DMS79 (cell line): ENCODE measurements around the gene MPL.
"Not testable (repeated sequence)": the region's sequence is repeated elsewhere in the genome, so short reads cannot be mapped to it uniquely, and the experiment has no call there.

Experiments
- DNase-seq: peaks from one replicate; lab custom pipeline; 2025; lab: John Stamatoyannopoulos, UW

MPL gene

DNA sequence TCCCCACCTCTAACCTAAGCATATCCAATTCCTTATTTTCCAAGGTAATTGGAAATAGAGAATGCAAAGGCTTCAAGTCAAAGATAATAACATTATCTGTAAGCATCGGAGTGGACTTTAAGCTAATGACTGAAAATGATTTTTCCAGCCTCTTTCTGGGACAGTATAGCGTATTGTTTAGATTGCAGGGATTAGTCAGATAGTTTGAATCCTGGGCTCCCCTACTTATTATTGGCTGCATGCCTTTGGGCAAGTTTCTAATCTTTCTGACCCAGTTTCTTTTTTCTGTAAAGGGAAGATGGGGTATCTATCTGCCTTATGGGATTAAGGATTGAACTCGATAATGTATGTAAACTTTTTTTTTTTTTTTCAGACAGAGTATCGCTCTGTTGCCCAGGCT lies 19.6 kb downstream of the MPL start:
- DNase-seq = no peak

DNA sequence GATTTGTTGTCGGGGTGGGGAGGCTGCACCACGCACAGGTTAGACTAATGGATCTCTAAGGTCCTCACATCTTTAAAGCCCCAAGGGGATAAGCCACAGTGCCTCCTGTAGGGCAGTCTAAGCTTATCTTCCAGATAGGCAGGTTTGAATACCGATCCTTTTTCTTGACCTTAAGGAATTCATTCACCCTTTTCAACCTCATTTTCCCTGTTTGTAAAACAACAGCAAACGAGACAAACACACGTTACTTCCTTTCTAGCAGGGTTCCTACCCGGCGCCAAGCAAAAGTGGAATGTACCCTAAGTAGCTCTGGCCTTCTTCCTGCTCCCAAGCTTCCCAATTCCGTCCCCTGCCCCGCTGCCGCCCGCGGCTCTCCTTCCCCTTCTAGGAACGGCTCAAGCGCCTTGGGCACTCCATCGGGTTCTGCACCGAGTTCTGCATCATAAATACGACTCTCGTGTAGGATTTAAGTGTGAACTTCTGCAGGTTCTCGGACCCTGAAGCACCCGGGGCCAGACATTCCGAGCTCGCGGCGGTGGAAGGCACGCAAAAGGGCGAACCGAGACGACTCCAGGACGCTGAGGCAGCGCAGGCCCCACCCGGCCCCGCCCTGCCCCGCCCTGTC lies 20.6 kb downstream of the MPL start:
- DNase-seq = peak; percentile 54

DNA sequence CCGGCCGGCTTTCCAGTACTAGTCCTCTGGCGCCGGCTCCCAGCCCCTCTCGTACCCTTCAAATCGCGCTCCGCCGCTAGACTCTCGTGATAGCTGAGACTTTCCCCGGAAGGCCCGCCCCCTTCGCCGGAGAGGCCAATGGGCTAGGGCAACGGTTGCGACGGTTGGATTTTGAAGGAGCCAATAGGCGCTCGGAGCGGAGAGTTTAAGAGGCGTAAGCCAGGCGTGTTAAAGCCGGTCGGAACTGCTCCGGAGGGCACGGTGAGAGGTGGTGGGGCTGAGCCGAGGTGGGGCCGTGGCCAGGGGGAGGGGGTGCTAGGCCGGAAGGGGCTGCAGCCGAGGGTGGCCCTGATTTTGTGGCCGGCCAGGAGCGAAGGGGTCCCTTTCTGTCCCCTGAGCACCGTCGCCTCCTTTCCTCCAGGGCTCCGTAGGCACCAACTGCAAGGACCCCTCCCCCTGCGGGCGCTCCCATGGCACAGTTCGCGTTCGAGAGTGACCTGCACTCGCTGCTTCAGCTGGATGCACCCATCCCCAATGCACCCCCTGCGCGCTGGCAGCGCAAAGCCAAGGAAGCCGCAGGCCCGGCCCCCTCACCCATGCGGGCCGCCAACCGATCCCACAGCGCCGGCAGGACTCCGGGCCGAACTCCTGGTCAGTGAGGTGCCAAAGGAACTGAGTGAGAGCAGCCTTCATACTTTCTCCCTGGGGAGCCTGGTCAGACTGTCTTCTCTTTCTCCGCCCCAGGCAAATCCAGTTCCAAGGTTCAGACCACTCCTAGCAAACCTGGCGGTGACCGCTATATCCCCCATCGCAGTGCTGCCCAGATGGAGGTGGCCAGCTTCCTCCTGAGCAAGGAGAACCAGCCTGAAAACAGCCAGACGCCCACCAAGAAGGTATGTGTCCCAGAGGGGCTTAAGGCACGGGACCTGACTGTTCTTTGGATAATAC lies 21.4 kb downstream of the MPL start, which contains the start of gene CDC20:
TSS of gene CDC20 (plus strand) at position 236 of the 948 bp plus-strand sequence. CDS start at position 471, 235 bp downstream.
- DNase-seq = peak; percentile 99

DNA sequence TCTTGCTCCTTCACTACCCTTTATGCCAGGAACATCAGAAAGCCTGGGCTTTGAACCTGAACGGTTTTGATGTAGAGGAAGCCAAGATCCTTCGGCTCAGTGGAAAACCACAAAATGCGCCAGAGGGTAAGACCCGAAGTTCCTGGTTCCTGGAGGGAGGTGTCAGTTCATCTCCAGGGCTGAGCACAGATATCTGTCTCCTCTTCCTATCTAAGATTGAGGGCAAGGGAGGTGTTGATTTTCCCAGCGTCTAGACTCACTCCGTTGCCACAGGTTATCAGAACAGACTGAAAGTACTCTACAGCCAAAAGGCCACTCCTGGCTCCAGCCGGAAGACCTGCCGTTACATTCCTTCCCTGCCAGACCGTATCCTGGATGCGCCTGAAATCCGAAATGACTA lies 22.1 kb downstream of the MPL start:
- no peak for DNase-seq

DNA sequence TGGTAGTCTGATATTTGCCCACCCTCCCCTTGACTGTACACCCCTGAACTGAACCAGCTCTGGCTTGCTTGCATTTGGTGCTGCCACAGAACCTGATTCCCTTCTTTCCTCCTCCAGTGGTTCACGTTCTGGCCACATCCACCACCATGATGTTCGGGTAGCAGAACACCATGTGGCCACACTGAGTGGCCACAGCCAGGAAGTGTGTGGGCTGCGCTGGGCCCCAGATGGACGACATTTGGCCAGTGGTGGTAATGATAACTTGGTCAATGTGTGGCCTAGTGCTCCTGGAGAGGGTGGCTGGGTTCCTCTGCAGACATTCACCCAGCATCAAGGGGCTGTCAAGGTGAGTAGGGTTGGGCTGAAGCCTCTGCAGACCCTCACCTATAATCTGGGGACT lies 23.0 kb downstream of the MPL start:
- no peak for DNase-seq

DNA sequence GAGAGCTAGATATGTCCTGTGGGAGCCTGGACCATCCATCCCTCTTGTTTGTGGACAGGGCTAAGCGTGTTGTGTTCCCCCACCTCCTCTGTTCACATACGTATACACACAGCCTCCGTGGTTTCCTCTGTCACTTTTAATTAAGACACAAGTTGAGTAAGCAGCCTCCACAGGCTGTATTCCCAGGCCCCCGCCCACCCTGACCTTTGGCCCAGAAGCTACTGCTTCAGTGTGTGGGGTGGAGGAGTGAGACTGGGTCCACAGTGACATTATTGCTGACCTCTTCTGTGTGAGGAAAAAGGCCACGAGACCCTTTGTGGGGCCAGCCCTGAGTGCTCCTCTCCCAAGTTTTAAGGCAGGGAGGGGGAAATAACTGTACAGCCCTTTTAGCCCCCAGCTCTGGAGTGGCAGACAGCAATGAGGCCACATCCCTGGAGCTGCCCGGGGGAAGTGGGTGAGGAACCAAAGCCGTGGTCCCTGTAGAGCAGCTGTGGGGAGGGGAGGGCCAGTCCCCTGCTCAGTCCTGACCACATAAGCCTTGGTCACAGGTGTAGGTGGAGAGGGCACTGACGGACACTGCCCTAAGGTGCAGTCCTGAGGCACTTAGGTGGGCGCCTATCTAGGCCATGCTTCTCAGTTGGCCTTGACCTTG lies 25.8 kb downstream of the MPL start:
- DNase-seq = no peak

DNA sequence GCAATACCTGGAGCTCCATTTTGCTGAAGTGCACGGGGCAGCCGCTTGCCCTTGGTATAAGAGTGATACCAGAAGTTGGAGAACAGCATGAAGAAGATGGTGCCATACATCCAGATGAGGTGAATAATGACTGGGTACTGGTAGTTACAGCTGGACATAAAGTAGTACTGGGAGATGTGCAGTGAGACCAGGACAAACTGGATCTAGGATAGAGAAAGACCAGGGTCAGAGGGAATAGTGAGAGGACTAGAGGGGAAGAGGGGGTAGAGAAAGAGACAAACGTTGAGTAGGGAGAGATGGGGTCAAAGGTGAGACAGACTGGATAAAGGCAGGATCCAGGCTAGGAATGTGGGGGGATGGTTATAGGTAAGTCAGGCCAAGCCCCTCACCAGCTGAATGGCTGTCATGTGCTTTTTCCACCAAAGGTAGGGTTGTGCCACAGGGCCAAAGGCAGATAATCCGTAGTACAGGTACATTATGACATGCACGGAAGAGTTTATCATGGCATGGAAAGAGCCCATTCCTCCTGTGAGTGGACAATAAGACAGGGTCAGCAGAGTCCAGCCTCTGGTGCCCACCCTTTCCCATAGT lies 26.4 kb downstream of the MPL start:
- DNase-seq = no peak

DNA sequence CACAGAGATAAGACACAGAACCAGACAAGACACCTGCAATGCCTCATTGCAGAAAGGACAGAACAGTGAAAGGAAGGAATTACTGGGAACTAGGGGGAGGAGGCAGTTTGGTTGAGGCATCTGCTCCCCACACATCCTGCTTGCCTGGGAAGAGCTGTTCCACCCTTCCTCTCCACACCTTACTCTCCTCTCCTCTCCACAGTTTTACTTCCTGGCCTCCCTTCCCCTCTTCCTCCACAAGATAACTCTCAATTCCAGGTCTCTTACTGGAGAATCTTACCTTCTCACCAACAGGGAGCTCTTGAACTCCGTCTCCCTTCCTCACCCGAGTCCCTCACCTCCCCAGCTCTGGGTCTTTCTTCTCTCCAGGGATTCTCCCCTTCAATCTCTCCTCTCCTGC lies 28.1 kb downstream of the MPL start:
- no peak for DNase-seq

DNA sequence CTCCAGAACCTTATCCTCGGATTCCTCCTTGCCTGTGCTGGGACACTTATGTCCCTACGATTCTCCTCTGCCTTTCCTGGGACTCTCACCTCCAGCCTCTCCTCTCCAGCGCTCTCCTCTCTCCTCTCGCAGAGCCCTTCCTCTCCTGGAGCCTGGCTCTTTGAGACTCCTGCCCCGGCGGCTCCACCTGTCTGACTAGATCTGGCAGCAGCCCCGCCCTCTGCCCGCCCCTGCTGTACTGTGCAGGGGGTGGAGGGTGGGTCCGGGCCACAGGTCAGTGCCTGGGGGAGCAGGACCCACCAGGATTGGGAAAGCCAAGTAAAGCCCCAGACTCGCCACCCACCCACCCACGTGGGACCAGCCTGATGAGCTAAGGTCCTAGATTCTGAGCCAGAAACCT lies 28.6 kb downstream of the MPL start:
- no peak for DNase-seq

DNA sequence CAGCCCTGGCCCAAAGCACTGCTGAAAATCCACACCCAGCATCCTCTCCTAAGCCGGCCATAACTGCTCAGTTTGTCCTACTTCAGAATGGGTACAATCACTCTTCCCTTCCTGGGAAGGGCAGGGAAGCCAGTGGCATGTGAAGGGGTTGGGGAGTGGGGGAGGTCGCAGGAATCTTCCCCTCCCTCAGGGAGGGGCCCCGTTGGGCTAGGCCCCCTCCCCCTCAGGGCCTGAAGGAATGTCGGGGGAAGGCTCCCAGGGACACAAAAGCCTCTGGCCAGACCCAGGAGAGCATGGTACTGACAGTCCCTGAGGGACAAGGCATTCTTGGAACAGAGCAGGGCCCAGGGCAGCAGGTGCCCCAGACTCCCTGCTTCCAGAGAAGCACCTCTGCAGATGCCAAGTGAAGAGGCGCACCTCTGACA lies 29.0 kb downstream of the MPL start:
- no peak for DNase-seq

DNA sequence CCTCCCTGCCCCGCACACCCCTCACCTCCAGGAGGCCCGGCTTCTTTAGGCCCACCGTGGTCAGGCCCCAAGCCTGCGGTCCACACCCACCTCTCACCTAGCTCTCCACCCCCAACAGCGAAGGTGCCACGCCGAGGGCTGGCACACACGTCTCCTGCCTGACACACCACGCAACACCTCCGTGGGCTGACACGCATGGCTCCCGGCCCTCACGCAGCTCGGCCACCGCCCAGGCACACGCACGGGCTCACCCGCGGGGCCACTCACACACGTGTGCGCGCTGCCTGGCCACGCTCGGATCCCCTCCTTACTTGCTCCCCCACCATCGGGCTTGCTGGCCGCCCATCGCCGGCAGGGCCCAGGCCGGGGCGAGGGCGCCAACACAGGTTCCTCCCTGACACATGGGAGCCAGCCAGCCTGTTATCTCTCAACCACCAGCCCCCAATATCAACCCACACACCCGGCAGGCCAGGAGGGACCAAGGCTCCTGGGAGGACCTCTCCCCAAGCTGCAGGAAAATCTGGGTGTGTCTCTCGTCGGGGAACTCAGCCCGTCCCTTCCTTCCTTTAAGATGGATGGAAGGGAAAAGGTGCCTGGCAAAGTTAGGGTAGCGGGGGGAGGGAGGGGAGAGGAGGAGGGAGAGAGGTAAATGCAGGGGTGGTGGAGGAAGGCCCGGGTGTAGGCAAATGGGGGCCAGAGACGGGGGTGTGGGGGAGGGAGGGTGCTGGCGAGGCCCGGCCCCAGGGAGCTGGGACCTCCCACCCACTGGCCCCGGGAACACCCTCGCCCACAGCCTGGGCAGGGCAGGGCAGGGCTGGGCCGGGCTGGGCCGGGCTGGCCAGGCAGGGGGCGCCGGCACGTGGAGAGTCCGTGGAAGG lies 29.6 kb downstream of the MPL start:
- DNase-seq = no peak

DNA sequence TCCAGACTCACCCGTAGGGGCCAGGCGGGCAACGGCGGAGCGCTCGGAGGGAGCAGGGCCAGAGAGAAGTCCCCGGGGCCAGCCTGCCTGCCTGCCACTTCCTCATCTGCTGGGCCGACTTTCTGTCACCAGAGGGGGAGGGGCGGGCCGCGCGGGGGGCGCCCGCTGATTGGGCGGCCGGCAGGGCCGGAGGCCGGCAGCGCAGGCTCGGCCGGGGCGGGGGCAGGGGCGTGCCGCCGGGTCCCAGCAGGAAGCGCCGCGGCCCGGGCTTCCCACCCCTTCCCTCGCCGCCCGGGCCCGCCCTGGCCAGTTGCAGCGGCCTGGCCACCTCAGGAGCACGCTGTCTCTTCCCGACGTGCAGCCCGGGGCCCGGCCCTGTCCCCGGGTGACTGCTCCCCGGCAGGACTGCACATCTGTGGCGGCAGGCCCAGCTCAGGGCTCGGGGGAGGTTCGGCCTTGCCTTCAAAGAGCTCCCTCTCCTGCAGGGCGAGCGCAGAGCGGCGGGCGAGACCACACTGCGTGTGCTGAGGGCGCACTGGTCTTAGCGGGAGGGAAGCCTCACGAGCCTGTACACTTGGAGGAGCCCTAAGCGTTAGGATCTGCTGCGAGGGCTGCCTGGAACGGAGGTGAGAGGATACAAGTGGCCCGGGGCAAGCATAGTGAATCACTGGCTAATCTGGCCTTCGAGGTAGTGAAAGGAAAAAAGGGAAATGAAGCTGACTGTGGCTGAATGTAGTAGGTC lies 30.5 kb downstream of the MPL start, which contains the start of gene ELOVL1:
TSS of gene ELOVL1 (minus strand) at position 108 of the 742 bp plus-strand sequence. CDS start 2,402 bp downstream, outside the sequence.
- peak; percentile 80 for DNase-seq

DNA sequence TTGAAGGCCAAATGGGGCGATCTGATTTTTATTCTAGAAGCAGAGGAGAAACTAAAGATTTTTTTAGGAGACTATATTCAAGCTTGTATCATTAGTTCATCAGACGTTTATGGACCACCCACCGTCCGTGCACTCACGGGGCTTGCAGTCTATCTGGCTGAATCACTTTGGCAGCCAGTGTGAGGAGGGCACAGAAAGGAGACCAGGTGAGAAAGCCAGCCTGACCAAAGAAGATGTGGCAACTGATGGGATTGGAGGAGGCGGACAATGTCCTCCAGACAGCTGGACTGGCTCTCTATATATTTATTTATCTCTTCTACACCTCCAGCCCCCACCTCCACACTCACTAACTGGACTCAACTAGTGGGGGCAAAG lies 31.0 kb downstream of the MPL start:
- no peak for DNase-seq

DNA sequence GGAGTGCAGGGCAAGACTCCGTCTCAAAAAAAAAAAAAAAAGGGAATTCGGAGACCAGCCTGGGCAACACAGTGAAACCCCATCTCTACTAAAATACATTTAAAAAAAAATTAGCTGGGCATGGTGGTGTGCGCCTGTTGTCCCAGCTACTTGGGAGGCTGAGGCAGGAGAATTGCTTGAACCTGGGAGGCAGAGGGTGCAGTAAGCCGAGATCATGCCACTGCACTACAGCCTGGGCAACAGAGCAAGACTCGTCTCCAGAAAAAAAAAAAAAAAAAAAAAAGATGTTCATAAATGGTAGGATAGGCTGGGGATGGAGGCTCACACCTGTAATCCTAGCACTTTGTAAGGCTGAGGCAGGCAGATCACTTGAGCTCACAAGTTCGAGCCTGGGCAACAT lies 32.2 kb downstream of the MPL start:
- not testable (repeated sequence) for DNase-seq

DNA sequence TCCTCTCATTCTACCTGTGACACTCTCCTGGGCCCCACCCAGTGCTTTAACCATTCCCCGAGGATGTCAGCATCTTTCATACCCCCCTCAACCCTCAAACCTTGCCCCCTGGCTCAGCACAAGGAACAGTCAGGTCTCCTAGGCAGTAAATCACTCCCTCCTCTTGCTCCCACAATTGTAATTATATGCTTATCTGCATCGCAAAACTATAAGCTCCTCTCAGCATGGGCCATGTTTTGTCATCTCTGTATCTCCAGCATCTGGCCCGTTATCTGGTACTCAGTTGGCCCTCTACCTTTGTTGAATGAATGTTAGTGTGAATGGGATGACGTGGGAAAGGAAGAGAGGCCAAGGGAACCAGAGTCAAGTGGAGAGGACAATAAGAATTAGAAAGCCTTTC lies 32.9 kb downstream of the MPL start:
- DNase-seq = no peak

DNA sequence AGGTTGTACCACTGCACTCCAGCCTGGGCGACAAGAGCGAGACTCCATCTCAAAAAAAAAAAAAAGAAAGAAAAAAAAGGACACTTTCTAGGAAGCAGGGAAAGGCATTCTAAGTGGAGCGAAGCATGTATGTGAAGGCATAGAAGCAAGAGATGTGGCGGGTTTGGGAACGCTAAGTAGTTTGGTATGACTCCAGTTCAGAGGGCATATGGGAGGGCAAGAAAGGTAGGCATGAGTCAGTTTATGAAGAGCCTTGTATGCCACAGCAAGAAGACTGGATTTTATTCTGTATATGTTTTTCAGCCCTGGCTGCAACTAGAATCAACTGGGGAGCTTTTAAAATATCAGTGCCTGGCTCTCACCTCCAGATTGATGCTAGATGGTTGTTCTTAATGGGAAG lies 34.6 kb downstream of the MPL start:
- no peak for DNase-seq

DNA sequence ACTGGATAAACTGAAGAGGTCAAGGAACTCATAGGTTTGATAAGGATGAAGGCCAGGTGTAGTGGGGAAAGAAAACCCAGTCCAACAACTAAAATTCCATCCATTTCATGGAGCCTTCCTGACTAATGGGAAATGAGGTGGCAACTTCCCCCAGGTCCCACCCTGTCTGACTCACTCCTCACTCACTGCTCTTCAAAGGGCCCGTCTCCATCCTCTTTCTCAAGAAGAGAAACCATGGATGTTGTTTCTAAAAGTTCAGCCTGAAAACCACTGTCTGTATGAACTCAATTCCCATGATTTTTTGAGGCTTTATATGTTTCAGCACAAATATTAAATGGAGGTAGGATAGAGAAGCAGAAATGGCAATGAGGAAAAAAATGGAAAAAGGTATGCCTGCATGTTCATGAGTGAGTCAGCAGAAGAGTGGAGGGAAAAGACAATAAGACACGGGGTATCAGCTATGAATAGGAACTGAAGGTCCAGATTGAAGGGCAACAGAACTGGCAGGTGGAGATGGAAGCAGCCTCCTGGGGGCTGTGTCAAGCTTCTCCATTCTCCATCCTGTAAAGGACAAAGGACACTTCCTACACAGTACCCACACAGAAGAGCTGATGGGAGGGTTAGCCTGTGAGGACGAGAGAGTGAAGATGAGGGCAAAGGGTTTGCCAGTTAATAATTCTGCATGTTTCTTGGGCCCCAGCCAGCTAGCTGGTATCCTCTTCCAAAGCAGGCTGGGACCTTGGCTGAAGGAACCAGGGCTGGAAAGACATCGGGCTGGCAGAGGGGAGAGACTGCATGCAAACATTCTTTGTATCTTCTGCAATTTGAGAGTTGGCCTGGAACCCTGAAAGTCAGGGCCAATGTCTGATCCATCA lies 35.7 kb downstream of the MPL start:
- DNase-seq = no peak

DNA sequence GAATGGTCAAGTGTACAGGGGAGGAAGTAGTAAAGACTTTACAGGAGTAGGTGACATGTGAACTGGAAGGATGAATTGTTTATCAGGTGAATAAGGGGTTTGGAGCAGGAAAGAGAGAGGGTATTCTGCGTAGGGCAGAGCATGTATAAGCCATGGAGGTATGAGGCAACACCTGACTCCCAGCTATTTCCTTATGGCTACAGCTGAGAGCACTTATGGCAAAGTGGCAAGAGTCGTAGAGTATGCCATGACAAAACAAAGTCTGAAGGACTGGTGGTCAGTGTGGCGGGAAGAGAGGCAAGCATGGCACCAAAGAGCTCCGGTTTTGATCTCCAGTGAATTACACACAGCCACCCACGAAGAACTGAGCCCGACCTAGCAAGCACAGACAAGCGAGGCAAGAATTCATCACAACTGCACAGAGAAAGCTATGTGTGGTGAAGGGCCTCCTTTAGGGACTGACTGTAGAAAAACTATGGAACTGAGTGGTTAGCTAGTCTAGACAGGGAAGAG lies 39.2 kb downstream of the MPL start:
- DNase-seq = peak; percentile 43

DNA sequence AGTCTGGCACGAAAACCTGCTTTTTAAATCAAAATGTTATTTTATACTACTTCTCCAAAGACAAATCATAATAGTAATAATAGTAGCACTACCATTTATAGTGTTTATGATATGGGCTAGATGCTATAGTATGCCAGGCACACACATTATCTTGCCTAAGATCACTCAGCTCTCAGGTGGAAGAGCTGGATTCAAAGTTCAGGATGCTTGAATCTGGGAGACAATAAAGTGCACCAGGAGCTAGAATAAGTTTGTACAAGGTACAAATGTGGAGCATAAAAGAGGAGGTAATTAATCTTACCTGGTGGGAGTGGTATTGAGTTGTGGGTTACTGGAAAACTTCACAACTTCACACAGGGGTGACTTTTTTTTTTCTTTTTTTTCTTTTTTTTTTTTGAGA lies 40.2 kb downstream of the MPL start:
- no peak for DNase-seq
